ENCODE results near the gene FAM149B1. TPM values are rescaled to one million over a fixed set of nuclear protein-coding genes. Genes with fewer than 3 reads are reported as not detected.

FAM149B1 gene
- total RNA-seq, 4 donors from 2014 or later = 7.4 to 21.6 (median 13.2) TPM

DNA sequence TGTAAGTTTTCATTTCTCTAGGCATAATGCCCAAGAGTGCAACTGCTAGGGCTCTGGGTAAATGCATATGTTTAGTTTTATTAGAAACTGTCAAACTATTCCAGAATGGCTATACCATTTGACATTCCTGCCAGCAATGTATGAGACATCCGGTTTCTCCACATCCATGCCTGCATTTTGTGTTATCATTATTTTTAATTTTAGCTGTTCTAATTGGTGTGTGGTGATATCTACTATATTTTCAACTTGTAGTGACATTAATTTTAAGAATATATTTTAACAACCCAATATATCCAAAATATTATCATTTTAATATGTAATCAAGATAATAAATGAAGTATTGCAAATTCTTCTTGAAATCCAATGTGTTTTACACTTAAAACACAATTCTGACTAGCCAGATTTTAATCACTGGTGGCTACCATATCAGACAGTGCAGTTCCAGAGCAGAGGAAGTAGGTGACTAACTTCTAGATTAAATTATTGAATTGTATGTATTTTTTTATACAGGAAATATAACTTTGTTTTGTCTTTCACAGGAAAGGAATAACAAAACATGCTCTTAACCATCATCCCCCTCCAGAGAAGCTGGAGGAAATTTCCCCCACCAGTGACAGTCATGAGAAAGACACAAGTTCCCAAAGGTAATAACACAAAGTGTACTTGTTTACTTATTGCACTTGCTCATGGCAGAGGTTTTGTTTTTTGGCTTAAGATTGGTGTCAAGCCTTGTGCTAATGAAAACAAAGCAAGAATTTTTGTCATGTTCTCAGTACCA lies 6.4 kb downstream of the FAM149B1 start:
- no peaks in the 10 kb centered on the region for H3K27me3 ChIP-seq
- no peak overlapping the region for H3K4me3 ChIP-seq
- H3K9me3 ChIP-seq = no peaks in the 10 kb centered on the region
- peaks cover 0 to 26% (median 0%) of the 10 kb centered on the region in 3 donors for H3K36me3 ChIP-seq
- no peak overlapping the region for H3K27ac ChIP-seq
- H3K4me1 ChIP-seq = peaks cover 0 to under 1% (median 0%) of the 10 kb centered on the region in 4 donors
- no peak for TF ChIP-seq POLR2A (IDR thresholded peaks at IDR 0.05)
- TF ChIP-seq CTCF (IDR thresholded peaks at IDR 0.05) = no peak
- no peak for DNase-seq

GRCh38 chr10:73182568-73182967 lies 14.6 kb downstream of the FAM149B1 start:
- no peaks in the 10 kb centered on the region for H3K27me3 ChIP-seq
- no peak overlapping the region for H3K4me3 ChIP-seq
- DNase-seq = no peak
- no peak overlapping the region for H3K27ac ChIP-seq
- H3K9me3 ChIP-seq = no peaks in the 10 kb centered on the region
- peaks cover 0 to 46% (median 0%) of the 10 kb centered on the region in 3 donors for H3K36me3 ChIP-seq
- TF ChIP-seq CTCF (IDR thresholded peaks at IDR 0.05) (no peak), POLR2A (IDR thresholded peaks at IDR 0.05) (no peak)
- no peaks in the 10 kb centered on the region for H3K4me1 ChIP-seq

DNA sequence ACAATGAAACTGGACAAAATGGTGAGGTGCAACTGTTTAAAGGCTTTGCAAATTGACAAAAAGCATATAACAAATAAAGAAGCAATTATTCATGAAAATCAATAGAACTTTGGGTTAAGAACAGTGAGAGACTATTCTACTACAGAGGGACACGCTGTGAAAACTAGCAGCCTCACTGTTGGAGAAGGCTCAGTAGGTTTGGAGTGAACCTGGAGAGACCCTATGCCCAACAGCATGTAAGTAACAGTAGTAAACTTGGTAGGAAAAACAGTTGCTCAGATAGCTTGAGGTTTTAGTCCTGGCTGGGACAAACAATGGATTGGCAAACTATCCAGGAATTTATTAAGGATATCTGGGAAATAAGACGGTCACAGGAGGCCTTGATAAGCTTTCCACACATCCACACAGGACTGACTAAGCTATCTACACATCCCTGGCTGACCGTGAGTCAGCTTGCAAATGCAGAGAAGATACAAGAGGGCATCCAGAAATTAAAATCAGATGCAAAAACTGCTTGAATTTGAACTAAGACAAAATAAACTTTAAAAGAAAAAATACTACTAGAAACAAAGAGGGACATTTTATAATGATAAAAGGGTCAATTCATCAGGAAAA lies 15.9 kb downstream of the FAM149B1 start:
- H3K27ac ChIP-seq = no peak overlapping the region
- no peaks in the 10 kb centered on the region for H3K9me3 ChIP-seq
- H3K4me3 ChIP-seq = no peak overlapping the region
- H3K27me3 ChIP-seq = no peaks in the 10 kb centered on the region
- peaks cover 0 to 37% (median 0%) of the 10 kb centered on the region in 3 donors for H3K36me3 ChIP-seq
- DNase-seq = no peak
- TF ChIP-seq POLR2A (IDR thresholded peaks at IDR 0.05) = no peak
- TF ChIP-seq CTCF (IDR thresholded peaks at IDR 0.05) = no peak
- no peaks in the 10 kb centered on the region for H3K4me1 ChIP-seq

DNA sequence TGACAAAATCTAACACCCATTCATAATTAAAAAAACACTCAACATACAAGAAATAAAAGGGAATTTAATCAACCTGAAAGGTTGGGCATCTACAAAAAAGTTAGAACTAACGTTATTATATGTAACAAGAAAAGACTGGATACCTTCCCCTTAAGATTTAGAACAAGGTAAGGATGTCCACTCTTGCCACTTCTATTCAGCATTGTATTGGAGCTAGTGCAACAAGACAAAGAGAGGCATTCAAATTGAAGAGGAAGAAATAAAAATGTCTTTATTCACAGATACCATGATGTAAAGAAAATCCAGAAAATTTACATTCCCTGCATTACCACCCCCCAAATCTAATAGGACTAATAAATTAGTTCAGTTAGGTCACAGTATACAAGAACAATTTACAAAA lies 18.3 kb downstream of the FAM149B1 start:
- Histone ChIP-seq H3K9me3 (no peaks in the 10 kb centered on the region), H3K27ac (no peak overlapping the region), H3K27me3 (no peaks in the 10 kb centered on the region), H3K36me3 (peaks cover 0 to 22% (median 0%) of the 10 kb centered on the region in 3 donors), H3K4me3 (no peak overlapping the region), H3K4me1 (no peaks in the 10 kb centered on the region)
- DNase-seq = no peak
- TF ChIP-seq POLR2A (IDR thresholded peaks at IDR 0.05) (no peak), CTCF (IDR thresholded peaks at IDR 0.05) (no peak)

- no peak for TF ChIP-seq CTCF (IDR thresholded peaks at IDR 0.05)
- TF ChIP-seq POLR2A (IDR thresholded peaks at IDR 0.05) = no peak
- Histone ChIP-seq H3K27ac (no peak overlapping the region), H3K9me3 (no peaks in the 10 kb centered on the region), H3K4me1 (no peaks in the 10 kb centered on the region), H3K4me3 (no peak overlapping the region), H3K27me3 (no peaks in the 10 kb centered on the region), H3K36me3 (peaks cover 0 to 26% (median 0%) of the 10 kb centered on the region in 3 donors)
- DNase-seq = no peak
Observed at GRCh38 chr10:73190188-73190587, 22.3 kb downstream of the FAM149B1 start.

Measured in Peyer's patch (tissue), 4 donors.